Small intestine (tissue), 7 donors: ENCODE data around the gene DEPDC1. TPM values are rescaled to one million over a fixed set of nuclear protein-coding genes. Genes with fewer than 3 reads are reported as not detected.

ENCODE experiments used
- DNase-seq, 2 donors: peaks; one replicate each; pipeline versions ENCODE4 v3.0.0 to v3.0.0-alpha.2; 2013
- FAIRE-seq: peaks from 2 replicates; lab custom pipeline; 2012; peaks lifted over from hg19 to GRCh38; lab: Jason Lieb, UNC
- H3K27ac ChIP-seq, 3 donors: one replicate each; pipeline ENCODE4 v1.5.1; 2013; ENCODE audit warnings: low read length in 2 of 3, mild to moderate bottlenecking in 2 of 3, control low read depth in 1 of 3, inconsistent platforms in 1 of 3, low read depth in 1 of 3, moderate library complexity in 1 of 3
- H3K27me3 ChIP-seq, 3 donors: one replicate each; pipeline ENCODE4 v1.6.1; 2013; ENCODE audit warnings: low read length in 3 of 3, inconsistent platforms in 1 of 3; ENCODE audit not compliant: control insufficient read depth in 3 of 3, insufficient read depth in 3 of 3
- H3K36me3 ChIP-seq, 3 donors: one replicate each; pipeline ENCODE4 v1.6.1; 2013; ENCODE audit warnings: low read length in 3 of 3, inconsistent platforms in 1 of 3, low read depth in 1 of 3, mild to moderate bottlenecking in 1 of 3, moderate library complexity in 1 of 3; ENCODE audit not compliant: control insufficient read depth in 3 of 3, insufficient read depth in 2 of 3
- H3K4me1 ChIP-seq, 3 donors: one replicate each; pipeline ENCODE4 v1.6.1; 2013; ENCODE audit warnings: low read length in 2 of 3, inconsistent platforms in 1 of 3, low read depth in 1 of 3, mild to moderate bottlenecking in 1 of 3, moderate library complexity in 1 of 3; ENCODE audit not compliant: control insufficient read depth in 3 of 3, insufficient read depth in 2 of 3
- H3K4me3 ChIP-seq, 3 donors: one replicate each; pipeline ENCODE4 v1.5.1; 2013; ENCODE audit warnings: low read length in 3 of 3, control low read depth in 1 of 3, inconsistent platforms in 1 of 3, low read depth in 1 of 3, mild to moderate bottlenecking in 1 of 3, moderate library complexity in 1 of 3
- H3K9me3 ChIP-seq, 2 donors: one replicate each; pipeline ENCODE4 v1.6.1; 2013; ENCODE audit warnings: low read depth in 1 of 2, low read length in 1 of 2; ENCODE audit not compliant: control insufficient read depth in 2 of 2, insufficient read depth in 1 of 2
- WGBS, 3 donors: extraction: QIAGEN DNeasy Blood & Tissue Kit; methylation state at CpG; one replicate each; pipeline ENCODE4 v1.1.7; 2013; 5-methylcytosine and 5-hydroxymethylcytosine counted together
- polyA plus RNA-seq, 4 donors: library from polyadenylated mRNA; stranded (reverse) in 3 of 4; unstranded in 1 of 4; fragments of 200-250 nt in 3 of 4; fragments of 120-200 nt in 1 of 4; gene quantifications; one replicate each; pipeline versions ENCODE4 v1.2.1 to v1.2.3, GENCODE V29; 2013
- donor health status: healthy with polysubstance abuse.
- donor health status: control.
- donor health status: control.
- donor health status: Bipolar disorder and iron deficiency.
- donor health status: healthy.

The DEPDC1 gene
- polyA plus RNA-seq, 4 donors: 0.27 to 7.4 (median 3.8) TPM

GRCh38 chr1:68470388-68470970 lies 26.4 kb downstream of the DEPDC1 start:
- Histone ChIP-seq H3K4me1 (no peaks in the 10 kb centered on the region), H3K9me3 (no peaks in the 10 kb centered on the region), H3K27me3 (no peaks in the 10 kb centered on the region), H3K4me3 (no peak overlapping the region), H3K36me3 (no peaks in the 10 kb centered on the region), H3K27ac (no peak overlapping the region)
- WGBS, 3 donors: 66 to 78% (median 76%) methylated on average over 2 of the region's 2 CpGs
- peak; percentile 3 to 13 for DNase-seq
- FAIRE-seq: no peak

DNA sequence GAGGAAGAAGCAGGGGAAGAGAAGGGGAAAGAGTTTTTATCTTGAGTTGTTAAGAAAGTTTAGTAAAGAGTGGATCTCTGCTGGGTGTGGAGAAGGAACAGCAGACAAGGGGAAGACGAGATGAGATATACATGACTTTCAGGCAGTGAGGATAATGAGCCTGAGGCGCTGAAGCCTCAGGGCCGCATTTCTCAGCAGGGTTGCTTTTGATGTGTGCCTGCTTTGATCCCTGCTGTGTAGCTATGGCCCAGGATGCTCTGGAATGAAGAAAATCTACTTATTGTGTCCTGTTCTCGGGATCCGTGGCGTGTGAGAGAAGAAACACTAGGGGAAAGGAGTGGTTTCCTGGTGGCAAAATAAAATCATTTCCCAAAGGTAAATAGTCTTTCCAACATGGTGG lies 32.0 kb downstream of the DEPDC1 start:
- H3K36me3 ChIP-seq: no peaks in the 10 kb centered on the region
- no peak overlapping the region for H3K4me3 ChIP-seq
- H3K9me3 ChIP-seq: peaks cover 0 to 6% of the 10 kb centered on the region in 2 donors
- FAIRE-seq (no peak), DNase-seq (no peak)
- H3K27me3 ChIP-seq: peaks cover 0 to 5% (median 0%) of the 10 kb centered on the region in 3 donors
- H3K4me1 ChIP-seq: no peaks in the 10 kb centered on the region
- WGBS, 3 donors: 65 to 70% (median 66%) methylated on average over 6 of the region's 6 CpGs
- no peak overlapping the region for H3K27ac ChIP-seq

DNA sequence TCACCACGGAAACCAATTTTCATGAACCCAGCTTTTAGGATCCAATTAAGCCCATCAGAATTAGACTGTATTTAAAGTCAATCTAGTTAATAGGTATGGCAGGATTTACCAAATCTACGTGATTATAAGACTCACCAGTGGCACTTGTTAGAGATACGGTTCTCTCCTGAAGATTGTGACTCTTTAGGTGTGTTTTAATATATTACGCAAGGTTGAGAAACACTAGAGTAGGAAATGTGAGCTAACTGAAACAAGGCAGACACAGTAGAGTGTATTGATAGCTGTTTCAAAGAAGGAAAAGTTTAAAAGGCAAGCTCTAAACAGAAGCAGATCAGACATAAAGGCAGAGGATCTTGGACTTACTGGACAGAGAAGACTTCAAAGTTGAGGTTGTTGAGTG lies 35.9 kb downstream of the DEPDC1 start:
- H3K36me3 ChIP-seq: no peaks in the 10 kb centered on the region
- H3K27me3 ChIP-seq: peaks cover 0 to 5% (median 0%) of the 10 kb centered on the region in 3 donors
- no peak overlapping the region for H3K27ac ChIP-seq
- peaks cover 0 to 6% of the 10 kb centered on the region in 2 donors for H3K9me3 ChIP-seq
- H3K4me3 ChIP-seq: no peak overlapping the region
- no peak for FAIRE-seq
- no peaks in the 10 kb centered on the region for H3K4me1 ChIP-seq
- WGBS, 3 donors: 86 to 93% (median 88%) methylated on average over 4 of the region's 4 CpGs
- no peak for DNase-seq

- Histone ChIP-seq H3K4me3 (no peak overlapping the region), H3K27ac (no peak overlapping the region), H3K4me1 (no peaks in the 10 kb centered on the region), H3K27me3 (peaks cover 0 to 5% (median 0%) of the 10 kb centered on the region in 3 donors), H3K9me3 (peaks cover 0 to 6% of the 10 kb centered on the region in 2 donors), H3K36me3 (no peaks in the 10 kb centered on the region)
- DNase-seq (no peak), FAIRE-seq (no peak)
- 72 to 93% (median 73%) methylated on average over 1 of the region's 1 CpG for WGBS, 3 donors
Observed at GRCh38 chr1:68459796-68460195, 37.1 kb downstream of the DEPDC1 start.

- Histone ChIP-seq H3K27ac (no peak overlapping the region), H3K4me1 (no peaks in the 10 kb centered on the region), H3K36me3 (no peaks in the 10 kb centered on the region), H3K9me3 (peaks cover 0 to 2% of the 10 kb centered on the region in 2 donors), H3K4me3 (no peak overlapping the region), H3K27me3 (peaks cover 0 to 2% (median 0%) of the 10 kb centered on the region in 3 donors)
- FAIRE-seq: no peak
- DNase-seq: no peak
- WGBS, 3 donors: 51 to 65% (median 54%) methylated on average over 2 of the region's 2 CpGs
Observed at GRCh38 chr1:68459091-68459490, 37.8 kb downstream of the DEPDC1 start.

GRCh38 chr1:68456202-68456601 lies 40.7 kb downstream of the DEPDC1 start:
- H3K36me3 ChIP-seq: no peaks in the 10 kb centered on the region
- DNase-seq (no peak), FAIRE-seq (no peak)
- H3K9me3 ChIP-seq: no peaks in the 10 kb centered on the region
- WGBS, 3 donors: 77 to 85% (median 78%) methylated on average over 1 of the region's 1 CpG
- no peak overlapping the region for H3K27ac ChIP-seq
- no peaks in the 10 kb centered on the region for H3K4me1 ChIP-seq
- no peaks in the 10 kb centered on the region for H3K27me3 ChIP-seq
- H3K4me3 ChIP-seq: no peak overlapping the region

DNA sequence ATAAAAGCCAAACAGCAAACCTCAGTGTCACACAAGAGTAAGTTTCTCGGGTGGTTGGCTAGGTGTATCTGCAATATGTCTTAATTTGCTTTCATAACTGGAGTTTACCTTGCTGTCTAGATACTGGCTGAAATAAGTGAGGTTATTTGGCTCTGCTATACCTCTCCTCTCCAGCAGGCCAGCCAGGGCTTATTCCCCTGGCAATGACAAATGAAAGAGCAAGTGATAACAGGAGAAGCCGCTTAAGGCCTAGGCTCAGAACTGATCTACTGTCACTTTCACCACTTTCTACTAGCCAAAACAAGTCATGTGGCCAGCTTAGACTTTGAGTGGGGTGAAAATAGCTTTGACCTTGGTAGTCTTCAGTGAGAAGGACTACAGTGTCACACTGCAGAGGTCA lies 42.3 kb downstream of the DEPDC1 start:
- Histone ChIP-seq H3K4me1 (peaks cover 0 to 4% (median 0%) of the 10 kb centered on the region in 3 donors), H3K27ac (no peak overlapping the region), H3K27me3 (no peaks in the 10 kb centered on the region), H3K4me3 (no peak overlapping the region), H3K9me3 (no peaks in the 10 kb centered on the region), H3K36me3 (no peaks in the 10 kb centered on the region)
- DNase-seq: no peak
- WGBS, 3 donors: 67 to 84% (median 72%) methylated on average over 2 of the region's 2 CpGs
- no peak for FAIRE-seq

DNA sequence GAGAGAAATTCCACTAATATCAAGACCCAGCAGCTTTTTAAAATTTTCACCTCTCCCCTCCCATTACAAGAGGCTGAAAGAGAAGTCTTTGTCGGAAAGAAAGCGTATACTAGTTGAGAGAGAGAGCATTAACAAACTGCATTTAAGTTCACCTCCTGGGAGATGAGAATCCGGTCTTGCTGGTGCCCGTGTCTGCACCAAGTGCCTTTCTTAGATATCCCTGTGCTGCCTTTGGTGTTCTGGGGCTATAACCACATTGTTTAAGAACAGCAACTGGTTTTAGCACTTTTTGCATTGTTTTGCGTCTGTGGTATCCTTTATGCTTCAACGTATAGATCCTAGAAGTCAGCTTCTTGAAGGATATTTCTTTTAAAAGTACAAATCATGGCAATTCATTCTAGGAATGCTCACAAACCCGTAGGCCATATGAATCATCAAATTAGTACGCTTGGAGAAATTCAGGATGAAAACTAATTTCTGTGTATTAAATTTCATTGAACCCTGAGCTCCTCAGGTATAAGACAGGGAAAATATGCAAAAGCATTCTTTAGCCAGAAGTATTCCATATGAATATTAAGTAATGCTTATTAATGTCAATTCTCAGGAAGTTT lies 43.7 kb downstream of the DEPDC1 start:
- no peak for DNase-seq
- WGBS, 3 donors: 86 to 90% (median 86%) methylated on average over 8 of the region's 8 CpGs
- H3K36me3 ChIP-seq: no peaks in the 10 kb centered on the region
- no peak overlapping the region for H3K4me3 ChIP-seq
- H3K4me1 ChIP-seq: peaks cover 0 to 4% (median 0%) of the 10 kb centered on the region in 3 donors
- no peaks in the 10 kb centered on the region for H3K27me3 ChIP-seq
- no peak for FAIRE-seq
- no peaks in the 10 kb centered on the region for H3K9me3 ChIP-seq
- no peak overlapping the region for H3K27ac ChIP-seq
